HepG2 (cell line): Measurements from ENCODE around the gene DOK1. TPM values are rescaled to one million over a fixed set of nuclear protein-coding genes. Genes with fewer than 3 reads are reported as not detected.

Experiments
- ATAC-seq: fragments of 200-7000 bp; cut with Tn5 transposase; 3 replicates; pipeline ENCODE4 v1.9.1; 2020; ENCODE audit warnings: mild to moderate bottlenecking, moderate library complexity
- BruUV-seq: library from RNA; stranded (reverse); fragments of 400-500 nt; replicated peaks from 2 replicates; lab custom pipeline; 2021; lab: Mats Ljungman, UMichigan
- CTCF ChIA-PET: fragments of 300-600 bp; formaldehyde crosslinking; extraction: SDS; loops from one replicate; lab custom pipeline; 2021; ENCODE audit warnings: low total read pairs, inconsistent platforms, low intra/inter-chr PET ratio; lab: Yijun Ruan, JAX
- POLR2A ChIA-PET: fragments of 350-600 bp; sonication (Branson Sonifier 250); formaldehyde crosslinking; loops from one replicate; lab custom pipeline; 2020; ENCODE audit warnings: antibody characterized with exemption, inconsistent platforms; lab: Yijun Ruan, JAX
- DNase-seq: peaks from one replicate; pipeline ENCODE4 v3.0.0-alpha.2; 2015; ENCODE audit warnings: low spot score
- FAIRE-seq: peaks from 3 replicates; lab custom pipeline; 2011; peaks lifted over from hg19 to GRCh38; lab: Jason Lieb, UNC
- H2AFZ ChIP-seq: one replicate; pipeline ENCODE4 v1.6.1; 2011; ENCODE audit warnings: low read length, inconsistent platforms
- H3K27ac ChIP-seq: fragments of 300-600 bp; 3 replicates; pipeline ENCODE4 v1.8.0; 2011; ENCODE audit warnings: mixed run types, mild to moderate bottlenecking, mixed read lengths, low read length, inconsistent platforms; ENCODE audit not compliant: insufficient read depth; ENCODE audit errors: extremely low read length
- H3K27me3 ChIP-seq, 2 experiments: fragments of 200-600 bp in 1 of 2; 2 replicates in 1 of 2; 3 replicates in 1 of 2; pipeline versions ENCODE4 v1.6.0 to v1.8.0; 2011; ENCODE audit warnings: low read length in 2 of 2, mild to moderate bottlenecking in 2 of 2, moderate library complexity in 2 of 2, inconsistent platforms in 1 of 2; ENCODE audit not compliant: insufficient read depth in 2 of 2, control insufficient read depth in 1 of 2
- H3K36me3 ChIP-seq, 2 experiments: fragments of 200-600 bp in 1 of 2; replicated peaks in 1 of 2; 2 replicates in 1 of 2; 3 replicates in 1 of 2; pipeline versions ENCODE4 v1.5.1 to v1.8.0; 2011; ENCODE audit warnings: low read length in 2 of 2, inconsistent platforms in 1 of 2; ENCODE audit not compliant: insufficient read depth in 2 of 2, control insufficient read depth in 1 of 2
- H3K4me1 ChIP-seq: 2 replicates; pipeline ENCODE4 v1.5.1; 2012; ENCODE audit warnings: low read length, inconsistent platforms; ENCODE audit not compliant: insufficient read depth
- H3K4me2 ChIP-seq: 2 replicates; pipeline ENCODE4 v1.6.0; 2011; ENCODE audit warnings: low read depth, low read length, inconsistent platforms
- H3K4me3 ChIP-seq, 3 experiments: fragments of 200-600 bp in 1 of 3; sonication (generic), shearing (Covaris generic) in 1 of 3; replicated peaks in 1 of 3; 2 replicates each; pipeline ENCODE4 v1.5.1; 2011 to 2016; ENCODE audit warnings: low read length in 3 of 3, inconsistent platforms in 2 of 3, low read depth in 2 of 3, mild to moderate bottlenecking in 2 of 3, control low read depth in 1 of 3, mixed read lengths in 1 of 3; ENCODE audit not compliant: insufficient read depth in 1 of 3
- H3K79me2 ChIP-seq: one replicate; pipeline ENCODE4 v1.6.1; 2011; ENCODE audit warnings: low read length, inconsistent platforms; ENCODE audit not compliant: insufficient read depth
- H3K9ac ChIP-seq: 2 replicates; pipeline ENCODE4 v1.6.0; 2011; ENCODE audit warnings: mild to moderate bottlenecking, low read depth, low read length, inconsistent platforms; ENCODE audit not compliant: insufficient read depth
- H3K9me3 ChIP-seq: 2 replicates; pipeline ENCODE4 v1.5.1; 2012; ENCODE audit warnings: mild to moderate bottlenecking, low read length
- H4K20me1 ChIP-seq: 2 replicates; pipeline ENCODE4 v1.6.0; 2011; ENCODE audit warnings: inconsistent platforms, mild to moderate bottlenecking, low read length, moderate library complexity; ENCODE audit not compliant: insufficient read depth
- MAFF ChIP-seq: IDR thresholded peaks from 2 replicates; pipeline ENCODE4 v1.6.1; 2011; ENCODE audit warnings: low read depth, low read length, improper control_type of control experiment
- RAD21 ChIP-seq: fragments of 450-650 bp; formaldehyde crosslinking; IDR thresholded peaks from 2 replicates; pipeline ENCODE4 v1.5.0; 2020; ENCODE audit warnings: mild to moderate bottlenecking
- RELA ChIP-seq: sonication (generic); formaldehyde crosslinking; IDR thresholded peaks from 2 replicates; pipeline ENCODE4 v1.4.0; 2020; ENCODE audit warnings: missing genetic modification reagents
- RERE ChIP-seq: IDR thresholded peaks from 2 replicates; pipeline ENCODE4 v1.6.1; 2016; ENCODE audit warnings: low read depth, missing genetic modification reagents, missing compliant biosample characterization
- SALL2 ChIP-seq: sonication (generic); formaldehyde crosslinking; IDR thresholded peaks from 2 replicates; pipeline ENCODE4 v1.8.1; 2023; ENCODE audit warnings: mild to moderate bottlenecking, missing genetic modification reagents, inconsistent platforms
- ZNF446 ChIP-seq: sonication (generic); formaldehyde crosslinking; IDR thresholded peaks from 2 replicates; pipeline ENCODE4 v1.5.0; 2020; ENCODE audit warnings: mild to moderate bottlenecking, missing genetic modification reagents
- ZNF589 ChIP-seq: sonication (generic); formaldehyde crosslinking; conservative IDR thresholded peaks from 2 replicates; pipeline ENCODE4 v1.8.0; 2022; ENCODE audit warnings: mild to moderate bottlenecking, moderate library complexity, missing genetic modification reagents
- WGBS: methylation state at CpG from one replicate; pipeline ENCODE4 v1.1.6; 2017; ENCODE audit warnings: low lambda C conversion rate; 5-methylcytosine and 5-hydroxymethylcytosine counted together
- in situ Hi-C: cut with HindIII; loops from 2 replicates; pipeline ENCODE4 v1.10.0; 2017; ENCODE audit warnings: low pct_unique_long_range_greater_than_20kb; ENCODE audit not compliant: extremely low pct_ligation_motif_present
- intact Hi-C: fragments of 100-400 bp; cut with micrococcal nuclease; formaldehyde crosslinking; loops from one replicate; pipeline ENCODE4 v1.10.0; 2022; ENCODE audit not compliant: unreplicated experiment
- polyA plus RNA-seq, 8 experiments: library from polyadenylated mRNA; depleted of rRNA in 3 of 8; stranded (reverse) in 7 of 8; unstranded in 1 of 8; fragments of >200 nt; fragmentation: Illumina TruSeq in 4 of 8; extraction: Trizol in 4 of 8; gene quantifications; 2 replicates each; pipeline versions ENCODE4 v1.2.1 to v1.2.3, GENCODE V29; 2011 to 2016; ENCODE audit warnings: low read depth in 4 of 8, missing spikeins in 1 of 8, mixed read lengths in 1 of 8; ENCODE audit not compliant: insufficient read depth in 1 of 8
- total RNA-seq, 5 experiments: library from RNA; depleted of rRNA; stranded (reverse); fragments of >200 nt; fragmentation: Illumina TruSeq; extraction: Trizol; gene quantifications; 2 replicates each; pipeline ENCODE4 v1.2.3, GENCODE V29; 2016; ENCODE audit warnings: low read depth in 1 of 5
- TF ChIP-seq, protein P1 (sequence below): sonication (generic); formaldehyde crosslinking; IDR thresholded peaks from 2 replicates; pipeline ENCODE4 v1.8.0; 2022; ENCODE audit warnings: missing genetic modification reagents, mild to moderate bottlenecking, inconsistent platforms, borderline replicate concordance

Gene DOK1
- total and polyA plus RNA-seq, 2 of the 13 experiments (the other 11 are each of a cell fraction or from before 2014, with no cell fraction given), result 0.53 to 0.74 TPM

DNA sequence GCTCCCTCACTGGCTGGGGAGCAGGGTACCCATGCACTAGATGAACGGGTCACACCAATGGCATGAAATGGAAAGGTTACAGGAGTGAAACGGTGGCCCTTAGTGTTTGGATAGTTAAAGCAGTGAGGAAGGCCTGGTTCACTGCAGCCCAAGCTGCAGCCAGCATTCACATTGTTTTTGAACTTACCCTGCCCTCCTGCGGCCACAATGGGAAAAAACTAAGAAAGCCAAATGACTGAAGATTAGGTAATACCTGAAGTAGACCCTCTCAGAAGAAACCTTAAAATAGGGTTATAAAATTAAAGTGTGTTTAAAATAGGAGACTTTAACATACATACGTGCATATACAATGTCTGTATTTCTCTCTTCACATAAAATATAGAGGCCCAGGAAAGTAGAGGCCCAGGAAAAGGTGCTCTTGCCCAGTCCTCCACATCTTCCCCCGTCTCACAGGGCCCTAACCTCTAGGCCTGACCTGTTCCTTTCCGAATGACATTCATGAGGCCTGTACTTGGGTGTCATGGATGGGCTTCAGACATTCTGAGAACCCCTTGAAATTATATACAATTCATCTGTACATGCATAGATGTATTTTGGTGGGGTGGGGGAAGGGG is 33.3 kb downstream of the DOK1 start (continued):
- TF ChIP-seq RERE (CRISPR knock-in tag) (no peak), RELA (CRISPR knock-in tag) (no peak)
- TF ChIP-seq, protein P1, sequence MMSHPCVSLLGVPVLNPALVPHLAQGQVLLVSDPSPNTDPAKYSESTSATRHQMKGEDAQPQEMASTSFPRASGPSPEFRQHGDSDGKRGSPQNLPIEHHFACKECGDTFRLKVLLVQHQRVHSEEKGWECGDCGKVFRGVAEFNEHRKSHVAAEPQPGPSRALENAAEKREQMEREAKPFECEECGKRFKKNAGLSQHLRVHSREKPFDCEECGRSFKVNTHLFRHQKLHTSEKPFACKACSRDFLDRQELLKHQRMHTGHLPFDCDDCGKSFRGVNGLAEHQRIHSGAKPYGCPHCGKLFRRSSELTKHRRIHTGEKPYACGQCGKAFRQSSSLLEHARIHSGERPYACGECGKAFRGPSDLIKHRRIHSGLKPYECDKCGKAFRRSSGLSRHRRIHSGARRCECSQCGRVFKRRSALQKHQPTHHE, result no peak

- no peak for DNase-seq
- Histone ChIP-seq H3K27ac (no peak overlapping the region), H3K79me2 (no peaks in the 10 kb centered on the region), H2AFZ (no peak overlapping the region), H3K4me1 (peaks cover 18% of the 10 kb centered on the region), H3K4me2 (no peak overlapping the region), H3K4me3 (no peak overlapping the region), H3K36me3 (no peaks in the 10 kb centered on the region), H4K20me1 (no peaks in the 10 kb centered on the region), H3K9ac (no peak overlapping the region), H3K9me3 (no peaks in the 10 kb centered on the region), H3K27me3 (peaks cover 0 to 4% of the 10 kb centered on the region in 2 experiments; a peak in 3 of 5 replicates)
- no peak for FAIRE-seq
- in situ Hi-C loops, result no loop called here
- WGBS, result 33% methylated on average over 2 of the region's 2 CpGs
- no TSS peak for BruUV-seq
- TF ChIP-seq RAD21 (CRISPR knock-in tag) (no peak), SALL2 (no peak), ZNF589 (CRISPR knock-in tag) (no peak), MAFF (peak; percentile 24; the same call in 1 of the 2 replicates), ZNF446 (CRISPR knock-in tag) (no peak)
- ATAC-seq, result no peak
- ChIA-PET CTCF (interaction anchor here (0.8 to 1.5 kb wide), 2 partner anchors 82 to 254 kb away, joined by 4 to 6 read pairs; partner anchors contain the start of gene PCGF1), POLR2A (no interaction called here)
- intact Hi-C loops, result loop anchor here (5.0 kb wide), 1 partner anchor 336 kb away; no protein-coding TSS in a partner anchor
Observed at GRCh38 chr2:74588664-74589063, 34.1 kb downstream of the DOK1 start.
